H1 (cell line): ENCODE data around the gene ATG7. TPM values are rescaled to one million over a fixed set of nuclear protein-coding genes. Genes with fewer than 3 reads are reported as not detected.

Experiments
- CHD7 ChIP-seq: fragments of 300-600 bp; sonication (generic); IDR thresholded peaks from 2 replicates; pipeline ENCODE4 v1.7.1; 2012; ENCODE audit warnings: low read length, moderate library complexity, mild to moderate bottlenecking, inconsistent platforms; ENCODE audit not compliant: insufficient replicate concordance
- polyA plus RNA-seq, 7 experiments: library from polyadenylated mRNA; depleted of rRNA in 3 of 7; stranded (reverse) in 5 of 7; unstranded in 2 of 7; fragments of >200 nt in 5 of 7; fragments of 200-250 nt in 2 of 7; gene quantifications; 1 replicate in 5 of 7; 2 replicates in 1 of 7; 4 replicates in 1 of 7; pipeline versions ENCODE4 v1.2.1 to v1.2.3, GENCODE V29; 2011 to 2013; ENCODE audit warnings: missing spikeins in 2 of 7, mixed read lengths in 2 of 7
- total RNA-seq: library from RNA; stranded (reverse); fragmentation: NEBNext Ultra II Directional; extraction: Animal tissue kit (Norgen Biotek cat#: 25700); gene quantifications from 2 replicates; pipeline ENCODE4 v1.2.1, GENCODE V29; 2021

Gene ATG7
- total and polyA plus RNA-seq, 2 of the 8 experiments (the other 6 are each of a cell fraction or from before 2014, with no cell fraction given), result 15.0 to 19.1 TPM

- no peak for TF ChIP-seq CHD7
Observed at GRCh38 chr3:11565932-11566331, 293.7 kb downstream of the ATG7 start (continued).
